ENCODE results near the gene PTCD1.
A peak's percentile ranks its signal among the peaks of the same experiment; 100 is the strongest.

The PTCD1 gene

GRCh38 chr7:99375070-99375807 is 63.4 kb downstream of the PTCD1 start:
- H3K36me3 Mint-ChIP-seq (ENCODE audit: insufficient read depth), result peaks cover 49% of the 10 kb centered on the region
- H3K9me3 Mint-ChIP-seq, result no peaks in the 10 kb centered on the region
- H3K27ac Mint-ChIP-seq (ENCODE audit: low read depth), result peak overlapping the region; percentile 90
- ATAC-seq (replicated peaks; ENCODE audit: extremely low read depth, poor library complexity, severe bottlenecking) (peak; percentile 47), DNase-seq (ENCODE audit: low spot score in 2 of 2) (peak; percentile 40 to 43)
- H3K27me3 Mint-ChIP-seq, result no peaks in the 10 kb centered on the region
- peak overlapping the region; percentile 75 for H3K4me3 Mint-ChIP-seq
- peaks cover 31% of the 10 kb centered on the region for H3K4me1 Mint-ChIP-seq

DNA sequence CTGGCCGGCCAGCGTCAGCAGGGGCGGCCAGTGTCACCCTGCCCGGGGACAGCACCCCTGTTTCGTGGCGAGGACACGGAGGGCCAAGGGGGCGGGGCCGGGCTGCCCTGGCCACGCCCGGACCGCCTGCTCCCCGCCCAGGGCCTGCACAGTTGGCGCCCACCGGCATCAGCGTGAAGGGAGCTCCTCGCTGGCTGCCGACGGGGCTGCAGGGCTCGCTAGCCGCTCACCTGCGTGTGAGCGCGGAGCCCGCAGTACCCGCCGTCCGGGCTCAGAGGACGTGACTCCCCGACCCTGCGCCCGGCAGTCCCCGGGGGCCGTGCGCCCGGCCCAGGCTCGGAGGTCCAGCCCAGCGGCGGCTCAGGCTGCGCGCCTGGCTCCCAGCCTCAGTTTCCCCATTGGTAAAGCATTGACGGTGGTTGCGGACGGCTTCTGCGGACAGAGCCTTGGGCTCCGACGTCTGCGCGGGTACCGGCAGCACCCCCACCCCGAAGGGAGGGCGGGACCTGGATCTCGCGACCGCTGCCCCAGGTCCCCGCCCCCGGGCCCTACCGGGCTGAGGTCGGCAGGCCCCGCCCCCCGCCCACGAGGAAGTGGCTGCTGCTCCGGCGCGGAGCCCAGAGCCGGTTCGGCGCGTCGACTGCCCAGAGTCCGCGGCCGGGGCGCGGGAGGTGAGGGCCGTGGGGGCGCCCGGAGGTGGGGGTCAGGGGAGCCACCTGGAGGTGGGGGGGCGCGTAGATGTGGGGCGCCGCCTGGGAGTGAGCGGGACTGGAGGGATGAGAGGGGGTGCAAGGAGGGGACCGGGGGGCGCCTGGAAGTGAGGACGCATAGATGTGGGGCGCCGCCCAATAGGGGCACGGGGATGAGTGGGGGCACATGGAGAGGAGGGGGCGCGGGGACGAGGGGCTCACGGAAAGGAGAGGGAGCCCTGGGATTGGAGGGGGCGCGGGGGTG is 64.2 kb downstream of the PTCD1 start, which contains the start of gene ARPC1B:
ARPC1B (plus strand) TSS at position 620 of the 954 bp plus-strand sequence. CDS start 10,985 bp downstream, outside the sequence.
- Mint-ChIP-seq H3K36me3 (ENCODE audit: insufficient read depth) (peaks cover 42% of the 10 kb centered on the region), H3K27ac (ENCODE audit: low read depth) (peak within 1 kb of the TSS; percentile 90), H3K4me1 (peaks cover 23% of the 10 kb centered on the region), H3K27me3 (no peaks in the 10 kb centered on the region), H3K9me3 (no peaks in the 10 kb centered on the region), H3K4me3 (peak within 1 kb of the TSS; percentile 75)
- DNase-seq (ENCODE audit: low spot score in 2 of 2), result peak; percentile 57 to 63
- peak; percentile 59 for ATAC-seq (replicated peaks; ENCODE audit: extremely low read depth, poor library complexity, severe bottlenecking)

GRCh38 chr7:99373091-99374066 is 65.2 kb downstream of the PTCD1 start:
- DNase-seq (ENCODE audit: low spot score in 2 of 2) (no peak), ATAC-seq (replicated peaks; ENCODE audit: extremely low read depth, poor library complexity, severe bottlenecking) (no peak)
- Mint-ChIP-seq H3K4me1 (peaks cover 16% of the 10 kb centered on the region), H3K27ac (ENCODE audit: low read depth) (peak overlapping the region; percentile 58), H3K9me3 (no peaks in the 10 kb centered on the region), H3K36me3 (ENCODE audit: insufficient read depth) (peaks cover 39% of the 10 kb centered on the region), H3K4me3 (peak overlapping the region; percentile 75), H3K27me3 (no peaks in the 10 kb centered on the region)

GRCh38 chr7:99372275-99373090 is 66.1 kb downstream of the PTCD1 start:
- peaks cover 32% of the 10 kb centered on the region for H3K36me3 Mint-ChIP-seq (ENCODE audit: insufficient read depth)
- peak overlapping the region; percentile 75 for H3K4me3 Mint-ChIP-seq
- H3K27me3 Mint-ChIP-seq, result no peaks in the 10 kb centered on the region
- H3K9me3 Mint-ChIP-seq, result no peaks in the 10 kb centered on the region
- H3K27ac Mint-ChIP-seq (ENCODE audit: low read depth), result peak overlapping the region; percentile 58
- DNase-seq (ENCODE audit: low spot score in 2 of 2), result no peak
- H3K4me1 Mint-ChIP-seq, result peaks cover 9% of the 10 kb centered on the region
- ATAC-seq (replicated peaks; ENCODE audit: extremely low read depth, poor library complexity, severe bottlenecking), result no peak

DNA sequence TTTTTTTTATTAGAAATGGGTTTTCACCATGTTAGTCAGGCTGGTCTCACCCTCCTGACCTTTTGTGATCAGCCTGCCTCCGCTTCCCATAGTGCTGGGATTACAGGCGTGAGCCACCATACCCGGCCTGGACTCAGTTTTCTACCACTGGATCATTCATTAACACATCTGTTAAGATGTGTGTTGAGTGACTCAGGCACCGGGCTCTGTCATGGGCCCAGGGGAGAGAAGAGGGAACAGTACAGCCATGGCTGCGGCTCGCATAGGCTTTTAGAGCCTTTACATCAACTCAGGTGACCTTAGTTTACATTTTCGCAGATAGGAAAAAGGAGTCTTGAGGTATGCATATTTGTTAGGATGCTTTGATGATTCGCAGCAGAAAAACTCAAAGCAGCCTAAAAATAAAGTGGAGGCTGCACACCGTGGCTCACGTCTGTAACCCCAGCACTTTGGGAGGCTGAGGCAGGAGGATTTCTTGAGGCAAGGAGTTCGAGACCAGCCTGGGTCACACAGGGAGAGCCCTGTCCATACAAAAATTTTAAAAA is 67.2 kb downstream of the PTCD1 start:
- no peak for ATAC-seq (replicated peaks; ENCODE audit: extremely low read depth, poor library complexity, severe bottlenecking)

GRCh38 chr7:99369767-99370391 is 68.7 kb downstream of the PTCD1 start:
- no peaks in the 10 kb centered on the region for H3K27me3 Mint-ChIP-seq
- peaks cover 31% of the 10 kb centered on the region for H3K36me3 Mint-ChIP-seq (ENCODE audit: insufficient read depth)
- H3K9me3 Mint-ChIP-seq, result no peaks in the 10 kb centered on the region
- no peak overlapping the region for H3K4me3 Mint-ChIP-seq
- no peaks in the 10 kb centered on the region for H3K4me1 Mint-ChIP-seq
- ATAC-seq (replicated peaks; ENCODE audit: extremely low read depth, poor library complexity, severe bottlenecking), result no peak
- H3K27ac Mint-ChIP-seq (ENCODE audit: low read depth), result peak overlapping the region; percentile 46
- DNase-seq (ENCODE audit: low spot score in 2 of 2), result no peak

More for the DNA sequence above, 67.2 kb downstream of the PTCD1 start:
- Mint-ChIP-seq H3K4me1 (no peaks in the 10 kb centered on the region), H3K9me3 (no peaks in the 10 kb centered on the region), H3K27me3 (no peaks in the 10 kb centered on the region), H3K36me3 (ENCODE audit: insufficient read depth) (peaks cover 27% of the 10 kb centered on the region), H3K4me3 (no peak overlapping the region), H3K27ac (ENCODE audit: low read depth) (no peak overlapping the region)
- DNase-seq (ENCODE audit: low spot score in 2 of 2), result no peak

DNA sequence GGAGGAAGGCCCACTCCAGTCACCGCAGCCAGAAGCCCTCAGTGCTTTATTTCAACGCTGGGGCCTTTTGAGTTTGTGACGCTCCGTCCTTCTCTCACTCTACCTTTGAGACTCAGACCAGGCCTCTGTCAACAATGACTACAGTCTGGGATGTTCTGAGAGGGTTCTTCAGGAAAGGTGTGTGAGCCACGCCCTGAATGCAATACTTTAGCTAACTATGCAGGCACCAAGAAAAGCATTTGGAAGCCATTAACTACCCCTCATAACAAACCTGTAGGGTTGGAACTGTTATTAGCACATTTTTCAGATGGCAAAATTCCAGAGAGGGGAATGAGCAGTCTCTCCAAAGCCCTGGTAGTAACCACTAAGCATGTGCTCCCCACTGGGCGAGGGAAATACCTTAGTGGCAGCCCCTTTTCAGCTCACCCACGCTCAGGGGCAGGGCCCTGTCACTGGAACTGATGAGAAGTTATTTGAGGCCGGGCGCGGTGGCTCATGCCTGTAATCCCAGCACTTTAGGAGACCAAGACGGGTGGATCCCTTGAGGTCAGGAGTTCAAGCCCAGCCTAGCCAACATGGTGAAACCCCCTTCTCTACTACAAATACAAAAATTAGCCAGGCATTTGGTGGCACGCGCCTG is 69.7 kb downstream of the PTCD1 start:
- no peak overlapping the region for H3K27ac Mint-ChIP-seq (ENCODE audit: low read depth)
- no peaks in the 10 kb centered on the region for H3K4me1 Mint-ChIP-seq
- H3K36me3 Mint-ChIP-seq (ENCODE audit: insufficient read depth), result peaks cover 41% of the 10 kb centered on the region
- DNase-seq (ENCODE audit: low spot score in 2 of 2) (no peak), ATAC-seq (replicated peaks; ENCODE audit: extremely low read depth, poor library complexity, severe bottlenecking) (no peak)
- H3K27me3 Mint-ChIP-seq, result no peaks in the 10 kb centered on the region
- H3K4me3 Mint-ChIP-seq, result no peak overlapping the region
- H3K9me3 Mint-ChIP-seq, result no peaks in the 10 kb centered on the region
